K562 (cell line): ENCODE results near the gene ZKSCAN3. TPM values are rescaled to one million over a fixed set of nuclear protein-coding genes. Genes with fewer than 3 reads are reported as not detected.
A peak's percentile ranks its signal among the peaks of the same experiment; 100 is the strongest.

Experiments
- CHD4 ChIP-seq: fragments of 200-600 bp; sonication (generic); IDR thresholded peaks from 3 replicates; pipeline ENCODE4 v1.6.1; 2012; ENCODE audit warnings: low read depth, mild to moderate bottlenecking, mixed read lengths, low read length, inconsistent platforms; ENCODE audit not compliant: insufficient read depth, insufficient replicate concordance, poor library complexity, severe bottlenecking
- CREB1 ChIP-seq, 2 experiments: sonication (generic) in 1 of 2; formaldehyde crosslinking in 1 of 2; IDR thresholded peaks; 2 replicates each; pipeline versions ENCODE4 v1.6.1 to v1.8.0; 2012 to 2022; ENCODE audit warnings: inconsistent platforms in 1 of 2, mild to moderate bottlenecking in 1 of 2, missing genetic modification reagents in 1 of 2, moderate library complexity in 1 of 2
- ELF4 ChIP-seq: fragments of 450-650 bp; formaldehyde crosslinking; IDR thresholded peaks from 2 replicates; pipeline ENCODE4 v1.4.0; 2022; ENCODE audit warnings: missing genetic modification characterization
- ELK1 ChIP-seq: sonication (generic); formaldehyde crosslinking; IDR thresholded peaks from 2 replicates; pipeline ENCODE4 v1.8.1; 2022; ENCODE audit warnings: missing genetic modification reagents
- ESRRA ChIP-seq: fragments of 450-650 bp; IDR thresholded peaks from 2 replicates; pipeline ENCODE4 v1.6.1; 2014; ENCODE audit warnings: low read depth, mild to moderate bottlenecking, moderate library complexity, borderline replicate concordance
- GTF3C2 ChIP-seq: IDR thresholded peaks from 3 replicates; pipeline ENCODE4 v1.6.1; 2011; ENCODE audit warnings: borderline replicate concordance, mild to moderate bottlenecking, moderate library complexity; ENCODE audit not compliant: insufficient read length; ENCODE audit errors: extremely low read depth
- HDAC3 ChIP-seq: fragments of 450-650 bp; IDR thresholded peaks from 2 replicates; pipeline ENCODE4 v1.6.1; 2018; ENCODE audit warnings: borderline replicate concordance, mild to moderate bottlenecking, moderate library complexity; ENCODE audit not compliant: partially characterized antibody
- KDM2B ChIP-seq: fragments of 250-450 bp; sonication (Bioruptor Pico); IDR thresholded peaks from 2 replicates; pipeline ENCODE4 v1.8.0; 2021; ENCODE audit warnings: mild to moderate bottlenecking, moderate library complexity
- MTA1 ChIP-seq: fragments of 450-650 bp; IDR thresholded peaks from 2 replicates; pipeline ENCODE4 v1.6.1; 2017; ENCODE audit warnings: borderline replicate concordance
- MYC ChIP-seq, 2 experiments: fragments of 250-450 bp in 1 of 2; sonication (Bioruptor Pico) in 1 of 2; IDR thresholded peaks; 2 replicates each; pipeline versions ENCODE4 v1.5.1 to v1.6.1; 2012 to 2021; ENCODE audit warnings: low read depth in 2 of 2, borderline replicate concordance in 1 of 2, improper control_type of control experiment in 1 of 2, low read length in 1 of 2, mild to moderate bottlenecking in 1 of 2, moderate library complexity in 1 of 2
- PTTG1 ChIP-seq: fragments of 450-650 bp; IDR thresholded peaks from 2 replicates; pipeline ENCODE4 v1.6.1; 2016; ENCODE audit warnings: low read depth, mild to moderate bottlenecking, missing genetic modification characterization, missing compliant biosample characterization
- SPI1 ChIP-seq: IDR thresholded peaks from 2 replicates; pipeline ENCODE4 v1.6.1; 2011; ENCODE audit warnings: low read depth, low read length, control low read depth, borderline replicate concordance
- TARDBP ChIP-seq: fragments of 450-650 bp; IDR thresholded peaks from 2 replicates; pipeline ENCODE4 v1.6.1; 2016
- ZBED1 ChIP-seq: IDR thresholded peaks from 2 replicates; pipeline ENCODE4 v1.6.1; 2014
- ZBTB49 ChIP-seq: sonication (generic); formaldehyde crosslinking; IDR thresholded peaks from 2 replicates; pipeline ENCODE4 v1.8.0; 2022; ENCODE audit warnings: missing genetic modification reagents, mild to moderate bottlenecking, borderline replicate concordance
- ZFP91 ChIP-seq: sonication (generic); formaldehyde crosslinking; IDR thresholded peaks from 2 replicates; pipeline ENCODE4 v1.8.0; 2022; ENCODE audit warnings: mild to moderate bottlenecking, missing genetic modification reagents
- ZNF24 ChIP-seq: fragments of 450-650 bp; IDR thresholded peaks from 2 replicates; pipeline ENCODE4 v1.6.1; 2016
- ZNF511 ChIP-seq: sonication (generic); formaldehyde crosslinking; IDR thresholded peaks from 2 replicates; pipeline ENCODE4 v1.8.0; 2022; ENCODE audit warnings: mild to moderate bottlenecking, missing genetic modification reagents
- ZSCAN32 ChIP-seq: fragments of 450-650 bp; formaldehyde crosslinking; IDR thresholded peaks from 2 replicates; pipeline ENCODE4 v1.4.0; 2020; ENCODE audit warnings: mild to moderate bottlenecking, moderate library complexity
- polyA plus RNA-seq, 8 experiments: library from polyadenylated mRNA; depleted of rRNA in 4 of 8; stranded (reverse) in 5 of 8; unstranded in 3 of 8; fragments of >200 nt; fragmentation: Nextera tagmentation in 2 of 8; fragmentation: Illumina TruSeq in 1 of 8; extraction: Ambion mirVana in 2 of 8; extraction: Trizol in 1 of 8; gene quantifications; 2 replicates each; pipeline versions ENCODE4 v1.2.1 to v1.2.3, GENCODE V29; 2011 to 2014; ENCODE audit warnings: inconsistent platforms in 1 of 8, missing spikeins in 1 of 8
- total RNA-seq, 7 experiments: library from RNA; depleted of rRNA in 6 of 7; stranded (reverse); fragments of >200 nt in 6 of 7; fragmentation: Illumina TruSeq in 2 of 7; extraction: Trizol in 2 of 7; gene quantifications; 2 replicates each; pipeline versions ENCODE4 v1.2.1 to v1.2.3, GENCODE V29; 2011 to 2021; ENCODE audit warnings: low replicate concordance in 1 of 7

The ZKSCAN3 gene
- total and polyA plus RNA-seq, 9 of the 15 experiments (the other 6 are each of a cell fraction or from before 2014, with no cell fraction given), result 3.0 to 12.4 (median 10.2) TPM

- TF ChIP-seq GTF3C2 (no peak), TARDBP (peak; percentile 87), CHD4 (peak; percentile 95), ELF4 (CRISPR knock-in tag) (peak; percentile 92), HDAC3 (peak; percentile 94), CREB1 (IDR thresholded peaks at IDR 0.05) (peak; percentile 78), CREB1 (CRISPR knock-in tag; IDR thresholded peaks at IDR 0.05) (no peak), ZNF511 (CRISPR knock-in tag) (no peak), PTTG1 (no peak), MYC (IDR thresholded peaks at IDR 0.05; ENCODE audit: low read depth, low read length) (0 out of 2 replicates have a peak, but pooled peaks have one; percentile 5), MYC (CRISPR knock-in tag; IDR thresholded peaks at IDR 0.05; ENCODE audit: borderline replicate concordance, low read depth) (no peak), KDM2B (CRISPR knock-in tag) (0 out of 2 replicates have a peak, but pooled peaks have one; percentile 13), ZFP91 (CRISPR knock-in tag) (no peak), SPI1 (no peak), ZNF24 (no peak), ZBTB49 (CRISPR knock-in tag) (peak; percentile 8; the same call in 1 of the 2 replicates), ELK1 (CRISPR knock-in tag) (no peak), ZSCAN32 (no peak), MTA1 (peak; percentile 60; the same call in 1 of the 2 replicates), ZBED1 (peak; percentile 84), ESRRA (no peak; the same call in 1 of the 2 replicates)
Measured at GRCh38 chr6:28335040-28335563, 14.6 kb upstream of the ZKSCAN3 start (continued).
